ENCODE results near the gene SPRR3.
"Not testable (repeated sequence)": the region's sequence is repeated elsewhere in the genome, so short reads cannot be mapped to it uniquely, and the experiment has no call there.

SPRR3 gene

GRCh38 chr1:152986578-152986977 is 15.0 kb upstream of the SPRR3 start:
- DNase-seq, result no peak

GRCh38 chr1:152993186-152993585 is 8.4 kb upstream of the SPRR3 start:
- no peak for DNase-seq

GRCh38 chr1:152995842-152996241 is 5.7 kb upstream of the SPRR3 start:
- DNase-seq, result no peak

DNA sequence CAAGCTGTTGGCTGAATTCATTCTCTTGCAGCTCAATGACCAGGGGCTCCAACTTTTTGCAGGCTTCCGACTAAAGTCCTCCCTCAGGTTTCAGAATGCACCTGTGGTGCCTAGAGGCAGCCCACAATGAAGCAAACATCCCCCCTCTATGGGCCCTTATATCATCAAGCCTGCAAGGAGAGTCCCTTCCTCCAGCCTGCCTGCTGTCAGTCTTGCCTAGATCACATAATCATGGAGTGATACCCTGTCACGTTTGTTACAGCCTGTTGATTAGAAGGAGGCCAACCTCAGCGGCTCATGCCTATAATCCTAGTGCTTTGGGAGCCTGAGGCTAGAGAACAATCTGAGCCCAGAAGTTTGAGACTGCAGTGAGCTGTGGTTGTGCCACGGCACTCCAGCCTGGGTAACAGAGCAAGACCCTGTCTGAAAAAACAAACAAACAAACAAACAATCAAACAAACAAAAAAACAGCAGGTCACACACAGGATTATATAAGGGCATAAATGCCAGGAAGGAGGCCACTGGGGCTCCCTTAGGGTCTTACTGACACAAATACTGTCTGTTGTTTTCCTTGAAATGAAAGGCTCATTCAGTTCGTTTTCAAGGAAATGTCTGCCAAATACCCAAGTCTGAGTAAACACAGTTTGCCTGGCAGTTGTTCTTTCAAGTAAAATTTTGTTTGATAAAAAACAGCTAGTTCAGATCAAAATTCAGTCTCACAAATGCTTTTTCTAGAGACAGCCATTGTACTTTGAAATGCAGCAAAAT is 4.7 kb upstream of the SPRR3 start:
- DNase-seq, result no peak

- no peak for DNase-seq
These were observed 3.6 kb upstream of the SPRR3 start for GRCh38 chr1:152997901-152998300.

GRCh38 chr1:152998476-152998875 is 3.1 kb upstream of the SPRR3 start:
- DNase-seq, result no peak

DNA sequence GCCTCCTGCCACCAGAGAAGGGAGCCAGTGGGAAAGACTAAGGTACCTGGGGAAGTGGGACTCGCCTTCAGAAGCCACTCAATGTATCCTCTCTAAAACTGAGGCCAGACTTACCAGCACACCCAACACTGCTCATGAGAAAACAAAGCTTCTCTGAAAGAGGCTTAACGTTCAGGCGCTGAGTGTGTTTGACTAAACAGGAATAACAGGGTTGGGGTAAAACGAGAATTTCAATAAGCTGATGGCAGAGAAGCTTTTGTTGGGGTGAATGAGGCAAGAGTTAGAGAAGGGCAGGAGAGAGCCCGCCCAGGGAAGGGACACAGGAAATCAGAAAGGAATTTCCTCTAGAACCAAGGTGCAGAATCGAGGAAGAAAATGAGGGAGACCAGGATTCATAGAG is 1.7 kb upstream of the SPRR3 start:
- no peak for DNase-seq

- DNase-seq, result no peak
These were observed 1.3 kb upstream of the SPRR3 start for GRCh38 chr1:153000294-153000693.

- DNase-seq, result not testable (repeated sequence)
These were observed 9.7 kb downstream of the SPRR3 start for GRCh38 chr1:153011235-153011758.

DNA sequence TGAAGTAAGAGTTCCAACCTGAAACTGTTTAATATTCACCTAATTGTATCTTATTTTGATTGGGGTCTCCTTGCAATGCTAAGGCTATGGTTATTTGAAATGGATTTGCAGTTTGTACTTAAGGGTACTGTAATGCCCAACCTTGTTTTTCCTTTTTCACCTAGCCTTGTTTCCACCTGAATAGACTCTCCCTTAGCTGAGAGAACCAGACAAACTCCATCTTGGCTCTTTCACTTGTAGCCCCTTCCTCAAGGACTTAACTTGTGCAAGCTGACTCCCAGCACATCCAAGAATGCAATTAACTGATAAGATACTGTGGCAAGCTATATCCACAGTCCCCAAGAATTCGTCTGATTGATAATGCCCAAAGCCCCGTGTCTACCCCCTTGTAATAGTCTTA is 20.3 kb downstream of the SPRR3 start:
- DNase-seq, result not testable (repeated sequence)

- not testable (repeated sequence) for DNase-seq
These were observed 20.8 kb downstream of the SPRR3 start for GRCh38 chr1:153022340-153022739.

DNA sequence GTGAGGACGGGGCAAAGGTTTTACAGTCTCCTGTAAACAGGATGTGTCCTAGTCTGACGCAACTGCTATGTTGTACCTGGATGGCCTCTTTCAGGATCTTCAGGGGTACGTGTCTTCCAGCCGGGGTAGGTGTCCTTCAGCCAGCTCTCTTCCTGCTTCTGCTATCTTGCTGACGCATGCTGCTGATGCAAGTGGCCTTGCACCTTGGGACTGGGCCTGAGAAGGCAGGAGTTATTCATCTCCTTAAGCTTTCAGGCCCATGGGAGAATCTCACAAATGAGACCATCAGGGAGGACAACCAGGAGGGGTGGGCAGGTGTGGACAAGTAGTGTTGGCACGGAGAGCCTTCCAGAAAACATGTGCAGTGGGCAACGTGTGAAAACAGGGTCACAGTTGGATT is 21.6 kb downstream of the SPRR3 start:
- no peak for DNase-seq

- DNase-seq, result no peak
These were observed 22.9 kb downstream of the SPRR3 start for GRCh38 chr1:153024413-153024812.

GRCh38 chr1:153025797-153026196 is 24.2 kb downstream of the SPRR3 start:
- DNase-seq, result no peak

DNA sequence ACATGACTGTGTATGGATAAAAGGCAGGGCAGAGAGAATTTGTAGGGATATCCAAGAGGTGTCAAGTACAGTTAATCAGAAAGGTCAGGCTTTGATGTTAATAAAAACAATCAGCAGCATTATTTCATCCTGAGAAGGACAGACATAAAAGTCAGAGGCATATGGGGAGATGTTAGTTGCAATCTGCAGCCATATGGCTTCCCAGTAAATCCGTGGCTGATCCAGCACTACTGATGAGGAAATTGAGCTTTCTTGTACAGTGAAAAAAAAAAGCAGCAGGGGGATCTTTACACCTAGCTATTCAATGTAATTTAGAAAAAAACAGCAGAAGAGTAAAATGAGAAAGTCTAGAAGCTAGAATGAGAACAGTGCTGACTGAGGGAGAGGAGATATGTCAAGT is 27.2 kb downstream of the SPRR3 start:
- no peak for DNase-seq

- no peak for DNase-seq
These were observed 29.3 kb downstream of the SPRR3 start, which contains the start of gene SPRR1B for GRCh38 chr1:153030895-153031294. Gene SPRR1B (plus strand): TSS chr1:153031203. CDS start chr1:153032346, 1,143 bp downstream.

- DNase-seq, result no peak
These were observed 30.5 kb downstream of the SPRR3 start for GRCh38 chr1:153032073-153032472.

DNA sequence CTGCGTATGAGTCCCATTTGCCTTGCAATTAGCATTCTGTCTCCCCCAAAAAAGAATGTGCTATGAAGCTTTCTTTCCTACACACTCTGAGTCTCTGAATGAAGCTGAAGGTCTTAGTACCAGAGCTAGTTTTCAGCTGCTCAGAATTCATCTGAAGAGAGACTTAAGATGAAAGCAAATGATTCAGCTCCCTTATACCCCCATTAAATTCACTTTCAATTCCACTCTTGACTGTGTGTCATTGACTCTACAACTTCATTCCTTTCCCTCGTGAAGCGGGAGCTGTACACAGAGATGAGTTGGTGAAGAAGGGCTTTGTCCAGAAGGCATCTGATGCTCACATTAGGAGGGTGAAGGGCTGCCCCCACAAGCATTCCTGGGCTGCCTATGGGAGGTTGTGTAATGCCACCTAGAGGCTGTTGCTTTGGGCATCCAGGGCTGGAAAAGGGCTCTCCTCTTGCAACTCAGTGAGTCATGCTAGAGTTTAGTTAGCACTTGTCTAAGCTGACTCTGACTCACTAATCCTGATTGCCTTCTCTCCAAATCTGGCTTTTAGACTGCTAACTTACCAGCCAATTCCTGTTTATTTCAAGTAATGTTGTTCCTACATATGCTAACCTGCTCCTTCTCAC is 31.2 kb downstream of the SPRR3 start:
- DNase-seq, result no peak

DNA sequence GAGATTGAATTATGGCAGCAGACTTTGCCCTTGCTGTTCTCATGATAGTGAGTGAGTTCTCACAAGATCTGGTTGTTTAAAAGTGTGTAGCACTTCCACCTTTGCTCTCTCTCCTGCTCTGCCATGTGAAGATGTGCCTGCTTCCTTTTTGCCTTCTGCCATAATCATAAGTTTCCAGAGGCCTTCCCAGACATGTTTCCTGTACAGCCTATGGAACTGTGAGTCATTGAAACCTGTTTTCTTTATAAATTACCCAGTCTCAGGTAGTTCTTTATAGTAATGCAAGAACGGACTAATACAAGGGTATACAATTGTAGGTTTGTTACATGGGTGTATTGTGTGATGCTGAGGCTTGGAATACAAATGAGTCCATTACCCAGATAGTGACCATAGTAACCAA is 33.7 kb downstream of the SPRR3 start:
- DNase-seq, result no peak

GRCh38 chr1:153040950-153041631 is 39.5 kb downstream of the SPRR3 start, which contains the start of gene SPRR2D:
Gene SPRR2D (minus strand): TSS chr1:153041120. CDS start chr1:153040346, 774 bp downstream.
- DNase-seq, result no peak

DNA sequence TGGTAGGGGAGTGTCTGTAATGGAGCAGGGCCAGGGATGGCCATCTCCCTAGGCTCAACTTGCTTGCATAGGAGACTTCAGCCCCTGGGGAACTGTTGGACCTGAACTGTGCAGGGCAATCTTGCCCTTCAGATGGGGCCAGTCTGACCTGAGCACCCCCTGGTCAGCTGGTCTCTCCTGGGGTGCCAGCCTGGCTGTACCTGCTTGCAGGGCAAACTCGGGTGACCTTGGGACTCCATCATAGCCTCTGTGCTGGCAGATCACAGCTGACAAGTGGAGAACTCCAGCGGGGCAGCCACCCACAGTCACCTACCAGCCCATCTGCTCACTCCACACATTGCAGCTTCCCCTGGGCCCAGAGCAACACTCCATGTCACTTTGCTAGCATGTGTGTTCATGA is 47.7 kb downstream of the SPRR3 start:
- DNase-seq, result no peak
